ENCODE results near the gene CST4.
"Not testable (repeated sequence)": the region's sequence is repeated elsewhere in the genome, so short reads cannot be mapped to it uniquely, and the experiment has no call there.

CST4 gene

DNA sequence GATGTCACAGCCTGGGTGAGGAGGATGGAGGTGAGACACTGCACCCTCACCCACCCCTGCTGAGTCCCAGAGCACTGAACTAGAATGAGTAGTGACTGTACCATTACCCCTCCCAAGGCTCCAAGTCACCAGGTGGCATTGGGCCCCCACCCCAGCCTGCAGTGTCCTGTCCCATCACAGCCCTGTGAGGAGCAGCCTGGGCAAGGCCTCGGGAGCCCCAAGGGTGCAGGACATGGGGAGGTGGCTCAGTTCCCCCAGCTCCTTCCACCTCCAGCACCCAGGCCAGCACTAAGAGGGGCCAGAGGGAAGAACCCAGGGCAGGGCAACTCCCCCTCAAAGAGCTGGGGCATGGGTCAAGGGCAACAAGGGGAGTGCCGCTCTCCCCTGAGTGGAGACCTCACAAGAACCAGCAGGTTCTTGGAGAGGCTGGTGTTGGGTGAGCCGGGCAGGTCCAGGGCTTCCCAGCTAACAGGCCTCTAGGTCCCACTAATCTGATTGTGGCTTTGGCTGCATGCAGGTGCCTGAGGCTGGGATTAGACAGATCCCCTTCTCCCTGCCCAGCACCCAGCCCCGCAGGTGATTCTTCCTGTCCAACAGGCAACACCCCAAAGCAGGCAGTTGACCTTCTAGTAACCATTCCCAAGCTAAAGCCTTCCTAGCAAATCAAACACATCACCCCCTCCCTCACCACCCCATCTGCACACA lies 2.6 kb downstream of the CST4 start:
- DNase-seq, result no peak

DNA sequence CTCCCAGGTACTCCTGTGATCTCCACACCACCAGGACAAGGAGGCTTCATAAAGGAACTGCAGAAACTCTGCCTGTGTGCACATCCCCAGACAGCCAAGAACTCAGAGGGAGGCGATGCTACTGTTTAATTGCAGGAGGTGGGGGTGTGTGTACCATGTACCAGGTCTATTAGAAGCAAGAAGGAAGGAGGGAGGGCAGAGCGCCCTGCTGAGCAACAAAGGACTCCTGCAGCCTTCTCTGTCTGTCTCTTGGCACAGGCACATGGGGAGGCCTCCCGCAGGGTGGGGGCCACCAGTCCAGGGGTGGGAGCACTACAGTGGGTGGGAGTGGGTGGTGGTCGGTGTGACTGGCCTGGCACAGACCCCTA lies 3.3 kb downstream of the CST4 start:
- DNase-seq, result not testable (repeated sequence)

DNA sequence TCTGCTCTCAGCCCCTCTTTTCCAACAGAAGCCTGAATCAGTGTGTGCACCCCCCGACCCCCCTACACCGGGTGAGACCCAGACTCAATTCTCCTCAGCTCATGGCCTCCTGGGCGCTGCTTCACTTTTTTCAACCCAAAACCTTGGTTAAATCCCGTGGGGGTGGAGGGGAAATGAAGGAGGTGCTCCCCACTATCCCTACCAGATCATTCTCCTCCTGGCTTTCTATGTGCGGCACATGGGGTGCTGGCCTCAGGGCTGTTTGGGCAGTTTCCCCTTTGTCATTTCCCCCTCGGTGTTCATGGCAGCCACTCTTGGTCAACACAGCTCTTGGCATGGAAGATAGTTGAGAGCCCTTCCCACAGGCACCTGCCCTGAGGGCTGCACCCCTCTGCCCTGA lies 4.6 kb downstream of the CST4 start:
- DNase-seq, result no peak

DNA sequence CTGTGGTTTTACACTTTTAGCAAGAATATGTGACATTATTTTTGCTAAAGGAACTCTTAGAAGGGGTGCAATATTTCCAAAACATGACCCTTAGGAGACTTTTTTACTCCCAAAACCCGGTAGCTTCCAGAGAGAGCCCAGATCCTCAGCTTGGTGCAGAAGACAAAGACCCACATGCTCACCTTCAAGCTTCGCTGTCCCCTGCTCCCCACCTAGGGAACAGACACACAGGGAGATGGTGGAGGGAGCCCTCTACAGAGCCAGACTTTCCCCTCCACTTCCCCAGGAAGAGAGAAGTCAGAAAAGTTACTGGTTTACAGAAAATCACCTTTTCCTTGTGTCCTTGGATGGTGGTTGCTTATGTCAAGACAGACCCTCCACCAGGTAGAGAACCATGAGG lies 5.0 kb downstream of the CST4 start:
- no peak for DNase-seq

DNA sequence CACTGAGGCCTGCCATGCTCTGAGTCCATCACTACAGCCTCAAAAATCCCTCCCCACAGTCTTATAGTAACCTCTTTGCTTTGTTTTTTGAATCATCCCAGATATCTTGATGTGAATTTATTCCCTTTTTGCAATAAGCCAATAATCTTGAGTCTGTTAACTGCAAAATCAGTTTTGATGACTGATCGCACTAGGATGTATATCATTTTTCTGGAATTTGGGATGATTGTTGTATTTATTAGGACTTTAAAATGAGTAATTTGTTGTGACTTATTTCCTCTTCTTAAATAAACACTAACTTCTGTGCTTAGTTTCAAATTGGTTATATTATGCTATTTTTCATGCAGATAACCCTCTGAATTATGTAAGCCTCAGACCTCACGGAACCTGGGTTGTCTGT lies 5.6 kb downstream of the CST4 start:
- DNase-seq, result no peak

DNA sequence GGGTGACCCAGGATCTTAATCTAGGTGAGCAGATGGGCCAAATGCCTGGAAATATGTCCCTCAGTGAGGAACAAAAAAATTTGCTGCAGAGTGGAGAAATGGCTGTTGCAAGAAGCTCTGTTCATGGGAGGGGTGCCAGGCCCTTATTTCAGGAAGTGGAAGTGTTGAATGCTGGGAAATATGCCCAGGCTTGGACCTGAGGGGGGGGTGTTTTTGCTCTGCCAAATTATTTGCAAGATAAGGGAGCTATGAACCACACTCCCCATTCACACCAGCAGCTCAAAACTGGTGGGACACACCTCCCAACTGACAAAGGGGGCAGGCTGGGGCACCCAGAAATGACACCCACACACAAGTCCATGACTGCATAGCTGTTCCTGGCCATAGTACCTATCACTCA lies 8.7 kb downstream of the CST4 start:
- DNase-seq, result no peak

DNA sequence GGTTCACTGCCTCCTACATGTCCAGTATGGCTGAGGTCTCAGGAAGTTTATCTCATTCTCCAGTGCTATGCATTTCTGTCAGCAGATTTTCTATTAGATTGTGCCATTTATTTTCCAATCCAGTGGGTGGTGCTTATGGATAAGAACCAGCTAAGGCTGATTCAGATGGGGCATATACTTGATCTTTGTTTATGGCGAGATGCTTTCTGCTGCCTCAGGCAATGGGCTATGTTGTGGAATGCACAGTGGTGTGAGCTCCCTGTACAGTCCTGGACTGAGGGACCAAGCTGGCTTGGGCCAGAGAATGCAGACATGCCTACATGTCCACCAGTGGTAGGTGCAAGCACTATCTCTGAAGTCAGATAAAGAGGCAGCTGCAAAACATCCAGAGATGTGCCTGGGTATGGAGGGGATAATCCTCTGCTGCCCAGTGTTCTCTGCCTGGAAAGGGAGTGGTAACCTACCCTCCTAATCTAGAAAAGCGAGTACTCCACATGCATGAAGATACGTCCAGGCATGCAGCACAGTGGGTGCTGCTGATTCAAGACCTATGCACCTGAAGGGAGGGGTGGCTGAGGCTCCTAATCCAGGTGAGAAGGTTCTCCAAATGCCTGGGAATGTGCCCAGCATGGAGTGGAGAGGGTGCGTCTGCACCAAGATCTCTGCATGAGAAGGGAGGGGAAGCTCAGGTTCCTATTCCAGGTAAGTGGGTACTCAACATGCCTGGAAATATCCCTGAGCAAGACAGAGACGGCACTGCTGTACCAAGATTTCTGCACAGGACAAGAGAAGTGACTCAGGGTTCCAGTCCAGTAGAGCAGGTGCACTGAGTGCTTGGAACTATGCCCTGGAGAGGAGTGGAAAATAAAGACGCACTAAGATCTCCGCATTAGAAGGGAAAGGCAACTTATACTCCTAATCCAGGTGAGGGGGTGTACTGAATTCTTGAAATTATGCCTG lies 9.4 kb downstream of the CST4 start:
- no peak for DNase-seq

DNA sequence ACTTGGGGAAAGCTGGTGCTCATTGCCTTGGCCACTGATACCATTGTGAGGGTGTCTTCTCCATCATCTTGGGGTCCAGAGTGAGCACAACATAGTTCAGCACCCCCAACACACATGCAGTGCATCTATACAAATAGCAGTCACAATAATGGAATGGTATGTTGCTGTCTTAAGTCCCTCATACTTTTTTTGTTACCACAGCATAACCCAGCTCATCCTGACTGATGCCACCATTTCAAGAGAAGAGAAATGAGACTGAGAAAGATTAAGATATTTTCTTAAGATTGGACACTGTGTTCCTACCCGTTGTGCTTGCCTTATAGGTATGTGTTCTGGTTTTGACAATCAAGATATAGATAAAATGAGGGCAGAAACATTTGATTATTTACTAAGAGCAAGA lies 15.6 kb downstream of the CST4 start:
- no peak for DNase-seq

DNA sequence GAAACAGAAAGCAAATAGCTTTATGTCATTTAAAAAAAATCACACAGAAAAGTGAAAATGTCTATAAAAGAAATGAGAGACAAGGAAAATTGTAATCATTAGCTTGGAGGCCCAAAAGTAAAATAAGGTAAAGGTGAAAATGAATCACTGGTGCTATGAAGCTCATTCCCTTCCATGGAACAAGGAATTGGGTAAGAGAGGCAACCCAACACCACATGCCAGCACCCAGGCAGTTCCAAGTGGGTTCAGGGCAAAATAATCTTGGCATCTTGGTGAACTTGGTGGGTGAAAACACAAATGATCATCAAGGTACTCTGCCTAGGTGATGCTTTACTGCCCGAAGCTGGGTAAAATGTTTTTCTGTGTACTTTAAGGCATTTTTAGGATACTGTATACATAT lies 16.7 kb downstream of the CST4 start:
- no peak for DNase-seq

DNA sequence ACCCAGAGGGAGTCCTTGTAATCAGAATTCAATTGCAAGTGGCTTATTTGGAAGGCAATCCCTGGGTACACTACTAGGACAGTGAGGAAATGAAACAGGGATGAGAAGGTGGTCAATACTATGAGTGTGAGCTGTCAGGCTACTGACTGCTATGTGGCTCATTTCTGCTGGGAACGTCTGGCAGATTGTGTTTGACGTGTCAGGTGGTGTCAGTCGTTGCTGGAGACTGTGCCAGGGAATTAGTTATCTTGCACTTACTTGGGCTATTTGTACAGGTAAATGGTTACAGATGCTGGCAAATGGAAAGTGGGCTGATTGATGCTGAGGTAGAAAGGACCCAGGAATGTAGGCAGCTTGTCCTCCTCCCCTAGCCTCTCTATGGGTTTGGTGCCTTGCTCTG lies 17.4 kb downstream of the CST4 start:
- DNase-seq, result no peak

DNA sequence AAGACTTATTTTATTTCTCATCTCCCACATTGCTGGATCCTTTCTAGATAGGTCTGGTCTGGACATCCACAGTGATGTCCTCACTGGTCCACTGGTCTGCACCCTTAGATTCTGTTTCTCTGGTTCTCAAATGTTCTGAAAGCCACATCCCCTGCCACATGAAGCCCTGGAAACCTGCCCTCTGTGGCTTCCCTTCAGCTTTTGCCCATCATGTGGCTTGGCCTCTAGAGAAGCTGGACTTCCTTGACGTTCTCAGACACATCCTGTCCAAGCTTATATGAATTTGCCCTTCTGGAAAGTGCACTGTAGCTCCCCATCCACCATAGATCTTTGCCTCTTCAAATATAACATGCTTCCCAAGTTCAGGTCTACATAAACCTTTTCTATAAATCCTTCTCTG lies 18.5 kb downstream of the CST4 start:
- DNase-seq, result no peak

DNA sequence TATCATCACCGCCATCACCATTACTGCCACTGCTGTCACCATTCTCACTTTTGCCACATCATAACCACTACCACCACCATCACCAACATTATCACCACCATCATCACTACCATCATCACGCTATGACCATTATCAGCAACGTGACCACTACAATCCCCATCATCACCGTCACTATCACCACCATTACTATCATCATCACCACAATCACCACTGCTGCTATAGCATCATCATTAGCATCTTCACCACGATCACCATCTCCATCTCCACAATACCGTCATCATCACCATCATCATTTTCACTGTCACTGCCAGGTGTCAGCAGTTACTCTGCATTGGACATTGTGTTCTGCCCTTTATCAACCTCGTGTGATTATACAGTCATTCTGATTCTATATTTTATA lies 19.0 kb downstream of the CST4 start:
- DNase-seq, result no peak

DNA sequence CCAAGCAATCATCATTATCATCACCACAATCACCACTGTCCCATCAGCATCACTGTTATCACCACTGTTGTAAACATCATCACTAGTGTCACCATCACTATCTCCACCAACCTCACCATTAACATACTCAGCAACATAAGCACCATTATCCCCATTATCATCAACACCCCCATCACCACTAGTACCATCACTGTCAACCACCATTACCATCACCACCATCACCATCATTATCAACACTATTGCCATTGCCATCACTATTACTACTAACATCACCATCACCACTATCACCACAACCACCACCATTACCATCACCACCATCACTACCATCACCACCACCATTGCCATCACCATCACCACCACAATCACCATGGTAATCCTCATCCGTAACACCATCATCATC lies 19.5 kb downstream of the CST4 start:
- no peak for DNase-seq

DNA sequence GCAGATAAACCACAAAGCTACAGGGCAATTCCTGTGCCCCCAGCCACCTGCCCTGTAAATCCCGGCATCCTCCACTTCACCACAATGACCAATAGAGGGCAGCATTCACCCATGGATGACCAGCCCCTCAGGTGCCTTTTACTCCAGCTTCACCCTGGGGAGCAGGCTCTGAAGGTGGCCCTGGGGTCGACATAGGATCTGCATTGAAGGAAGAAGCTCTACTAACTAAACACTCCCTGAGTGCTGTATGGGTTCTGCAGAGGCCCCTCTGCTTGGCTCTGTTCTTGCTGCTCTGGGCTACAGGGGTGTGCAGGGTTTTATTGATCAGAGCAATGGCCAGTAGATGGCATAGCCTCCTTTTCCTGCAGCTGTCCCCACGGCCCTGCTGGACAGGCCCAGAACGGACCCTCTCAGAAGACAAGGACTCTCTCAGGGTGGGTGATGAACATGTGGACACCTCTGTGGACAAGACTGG lies 20.3 kb downstream of the CST4 start:
- DNase-seq, result no peak

DNA sequence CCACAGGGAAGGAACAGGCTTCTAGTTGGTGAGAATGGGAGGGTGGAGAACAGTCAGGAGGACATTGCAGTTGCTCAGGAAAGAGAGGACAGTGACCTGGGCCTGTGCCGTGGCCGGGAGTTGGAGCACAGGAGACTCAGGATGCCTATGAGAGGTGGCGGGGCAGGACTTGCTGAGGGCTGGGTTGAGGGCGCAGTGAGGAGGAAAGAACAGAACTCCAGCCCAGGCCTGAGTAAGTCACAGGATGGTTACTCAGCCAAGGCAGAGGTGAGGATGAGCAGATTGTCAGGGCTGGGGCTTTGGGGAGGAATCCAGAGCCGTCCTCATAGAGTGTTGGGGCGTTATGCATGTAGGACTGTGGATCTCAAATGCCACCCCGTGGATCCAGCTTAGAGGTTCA lies 21.2 kb downstream of the CST4 start:
- no peak for DNase-seq

DNA sequence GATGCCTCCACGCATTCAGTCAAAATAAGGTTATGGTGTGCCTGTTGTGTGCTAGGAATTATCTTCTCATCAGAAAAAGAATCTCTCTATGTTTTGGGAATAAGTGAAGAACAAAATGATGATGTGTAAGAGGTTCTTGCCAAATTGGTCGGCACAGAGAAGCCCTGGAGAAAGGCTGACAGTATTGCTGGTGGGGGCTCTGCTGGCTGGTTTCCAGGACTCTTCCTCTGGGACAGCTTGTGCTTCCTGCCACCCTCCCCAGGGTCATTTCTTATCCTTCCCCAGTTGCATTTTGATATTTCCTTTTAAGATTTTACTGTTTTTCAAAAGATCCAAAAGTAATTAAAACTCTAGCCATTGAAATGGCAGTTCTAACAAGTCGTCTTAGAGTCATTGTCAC lies 22.1 kb downstream of the CST4 start:
- DNase-seq, result no peak

DNA sequence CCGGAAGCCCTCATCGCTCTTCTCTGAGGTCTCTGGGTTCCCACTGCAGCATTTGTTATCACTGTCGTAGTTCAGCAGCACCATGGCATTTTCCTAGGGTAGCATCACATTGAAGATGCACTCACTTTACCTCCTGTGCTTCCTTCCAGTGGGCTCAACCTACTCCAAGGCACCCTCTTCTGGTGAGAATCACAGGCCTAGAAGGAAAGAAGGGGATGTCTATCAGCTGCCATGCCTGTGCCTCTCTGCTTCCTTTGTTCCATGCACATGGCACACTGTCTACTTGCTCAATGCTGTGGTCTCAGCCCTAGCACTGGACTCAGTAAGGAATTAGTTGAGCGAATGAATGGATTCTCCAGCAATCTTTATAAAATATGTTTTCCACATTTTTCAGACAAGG lies 22.6 kb downstream of the CST4 start:
- DNase-seq, result no peak

DNA sequence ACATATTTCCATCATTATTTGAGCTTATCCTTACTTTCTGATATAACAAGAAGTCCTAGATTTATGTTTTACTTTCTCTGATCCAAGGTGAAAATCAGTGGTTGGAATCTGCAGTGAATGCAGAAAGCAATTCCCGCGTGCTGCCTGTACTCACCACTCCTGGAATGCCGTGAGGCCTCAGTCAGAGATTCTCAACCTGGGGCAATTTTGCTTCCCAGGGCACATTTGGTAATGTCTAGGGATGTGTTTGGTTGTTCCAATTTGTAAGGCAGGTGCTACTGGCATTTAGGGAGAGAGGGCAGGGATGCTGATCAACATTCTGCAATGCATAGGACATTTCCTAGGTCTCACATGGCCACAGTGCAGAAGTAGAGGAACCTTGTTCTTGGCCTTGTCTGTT lies 23.9 kb downstream of the CST4 start:
- no peak for DNase-seq

DNA sequence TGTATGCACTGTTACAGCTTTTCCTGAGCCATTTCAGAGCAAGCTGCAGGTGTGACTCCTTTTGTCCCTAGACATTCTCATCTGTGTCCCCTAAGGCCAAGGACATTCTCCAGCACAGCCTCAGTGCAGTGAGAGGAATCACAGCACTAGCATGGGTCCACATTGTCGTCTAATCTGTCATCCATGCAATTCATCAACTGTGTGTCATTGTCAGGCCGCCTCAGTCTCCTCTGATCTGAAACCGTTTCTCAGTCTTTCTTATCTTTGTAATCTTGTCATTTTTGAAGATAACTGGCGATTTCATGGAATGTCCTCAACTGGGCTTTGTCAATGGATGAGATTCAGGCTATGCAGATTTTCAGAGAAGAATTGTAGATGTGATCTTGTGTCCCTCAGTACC lies 24.8 kb downstream of the CST4 start:
- DNase-seq, result not testable (repeated sequence)

DNA sequence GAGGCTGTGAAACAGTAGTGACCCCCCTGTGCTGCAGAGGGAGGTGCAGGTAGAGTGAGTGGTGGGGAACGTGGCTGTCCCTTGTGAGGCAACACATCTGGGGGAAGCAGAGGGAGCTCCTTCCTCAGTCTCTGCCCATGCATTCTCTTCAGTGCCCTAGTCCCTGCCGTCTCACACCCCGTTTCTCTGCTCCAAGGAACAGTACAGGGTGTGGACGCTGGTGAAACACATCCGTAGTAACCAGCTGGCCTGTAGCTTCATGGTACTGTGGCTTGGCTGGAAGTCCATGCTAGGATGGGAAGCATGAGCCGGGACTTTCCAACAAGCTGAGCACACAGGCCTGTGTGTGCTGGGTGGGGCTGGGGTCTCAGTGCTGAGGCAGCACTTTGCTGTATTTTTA lies 25.7 kb downstream of the CST4 start:
- no peak for DNase-seq

DNA sequence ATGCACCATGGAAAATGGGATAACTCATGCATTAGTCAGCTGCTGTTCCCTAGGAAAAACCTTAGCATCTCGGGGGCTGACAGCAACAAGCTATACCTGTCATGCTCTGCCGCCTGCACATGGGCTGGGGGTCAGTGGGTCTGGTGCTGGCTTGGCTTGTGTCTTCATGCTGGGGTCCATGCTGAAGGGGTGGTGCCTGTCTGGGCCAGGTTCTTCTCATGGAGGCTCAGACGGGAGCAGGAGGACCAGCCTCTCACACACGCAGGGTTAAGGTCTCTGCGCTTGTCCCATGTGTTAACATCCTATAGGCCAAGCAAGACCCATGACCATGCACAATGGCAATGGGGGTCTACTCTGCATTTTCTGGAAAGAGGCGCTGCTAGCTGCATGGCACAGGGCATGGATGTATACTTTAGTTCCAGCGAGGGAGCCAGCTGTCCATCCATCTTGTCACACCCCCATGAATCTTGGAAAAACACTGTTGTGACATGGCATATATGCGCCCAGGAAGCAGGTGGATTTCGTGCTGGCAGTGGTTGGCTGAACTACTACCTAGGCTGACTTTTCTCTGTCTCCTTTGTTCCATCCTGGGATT lies 26.5 kb downstream of the CST4 start:
- no peak for DNase-seq

DNA sequence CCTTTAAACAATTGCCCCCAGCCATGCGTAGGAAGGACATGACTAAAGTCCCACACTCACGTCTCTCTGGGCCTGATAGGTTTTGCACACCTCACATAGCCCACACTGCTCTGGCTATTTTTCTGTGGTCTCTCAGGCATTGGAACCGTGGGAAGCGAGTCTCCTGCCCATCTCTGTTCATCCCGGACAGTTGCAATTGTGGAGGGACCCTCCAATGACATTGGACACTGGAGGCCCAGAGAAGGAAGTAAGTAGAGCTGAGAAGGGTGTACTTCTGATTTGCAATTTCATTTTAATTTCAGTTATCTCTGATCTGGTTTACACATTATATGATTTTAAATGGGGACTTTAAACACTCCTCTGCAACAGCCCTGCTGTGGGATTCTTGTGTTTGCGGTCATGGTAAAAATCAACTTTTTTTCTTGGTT lies 27.8 kb downstream of the CST4 start:
- DNase-seq, result no peak

DNA sequence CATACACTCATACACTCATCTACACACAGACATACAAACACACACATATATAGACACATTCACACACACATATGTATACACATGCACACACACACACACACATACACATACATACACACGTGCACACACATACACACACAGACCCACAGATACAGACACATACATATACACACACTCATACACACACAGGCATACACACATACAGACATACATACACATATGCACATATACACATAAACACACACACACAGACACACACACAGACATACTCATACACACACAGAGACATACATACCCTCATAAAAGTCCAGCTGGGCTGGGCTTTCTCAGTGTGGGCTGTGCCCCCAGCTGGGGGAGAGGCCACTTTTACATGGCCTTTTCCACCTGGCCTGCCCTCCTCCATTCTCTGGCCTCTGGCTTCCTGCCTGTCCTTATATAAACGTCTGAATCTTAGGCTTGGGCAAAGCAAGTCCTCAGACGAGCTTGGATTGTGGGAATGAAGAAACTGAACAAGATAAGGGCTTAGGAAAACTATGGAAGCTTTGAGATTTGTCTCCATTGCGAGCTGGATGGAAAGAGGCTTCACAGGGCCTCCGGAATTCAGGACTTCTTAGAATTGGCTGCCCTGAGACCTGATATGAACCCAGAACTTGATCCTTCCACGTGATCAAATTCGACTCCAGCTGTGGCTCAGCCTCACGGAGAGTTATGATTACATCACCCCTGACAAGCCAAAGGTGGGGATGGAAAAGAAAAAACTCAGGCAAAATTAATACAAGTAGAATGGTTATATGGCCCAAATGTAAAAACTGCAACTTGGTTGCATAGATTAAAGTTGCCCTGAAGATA lies 28.6 kb downstream of the CST4 start:
- DNase-seq, result no peak

All from activated effector memory CD4-positive, alpha-beta T cell treated with Interleukin-2 at 50 U/mL for 16 hours (primary cell).